Stomach (tissue), 4 donors: ENCODE measurements around the gene CFHR2.

Experiments
- CTCF ChIP-seq, 7 experiments: fragments of 450-650 bp in 4 of 7; fragments of 200-600 bp in 3 of 7; sonication (generic) in 3 of 7; IDR thresholded peaks; one replicate each; pipeline ENCODE4 v1.5.1; 2016 to 2019; ENCODE audit warnings: antibody characterized with exemption in 7 of 7, control low read depth in 2 of 7, mild to moderate bottlenecking in 1 of 7
- EP300 ChIP-seq: sonication (generic); formaldehyde crosslinking; IDR thresholded peaks from one replicate; pipeline ENCODE4 v1.6.1; 2017; ENCODE audit warnings: antibody characterized with exemption

- TF ChIP-seq CTCF (IDR thresholded peaks at IDR 0.05) = no peak
- no peak for TF ChIP-seq EP300
Measured at GRCh38 chr1:196970182-196970581, 26.6 kb downstream of the CFHR2 start.
